GM12875 (cell line): Measurements from ENCODE around the gene CYP4F8.
"Not testable (repeated sequence)": the region's sequence is repeated elsewhere in the genome, so short reads cannot be mapped to it uniquely, and the experiment has no call there.

Source experiments
- H3K4me3 ChIP-seq: one replicate; pipeline ENCODE4 v1.5.1; 2011; ENCODE audit warnings: low read depth, low read length, control low read depth
- CTCF ChIP-seq: IDR thresholded peaks from 2 replicates; pipeline ENCODE4 v1.5.1; 2011; ENCODE audit warnings: low read depth, mild to moderate bottlenecking, control low read depth, inconsistent platforms, low read length, moderate library complexity, borderline replicate concordance; ENCODE audit not compliant: insufficient read depth

CYP4F8 gene

GRCh38 chr19:15673176-15673654 is 58.2 kb downstream of the CYP4F8 start:
- H3K4me3 ChIP-seq, result no peak overlapping the region
- no peak for TF ChIP-seq CTCF

- TF ChIP-seq CTCF, result no peak
- no peak overlapping the region for H3K4me3 ChIP-seq
Measured at GRCh38 chr19:15675560-15675959, 60.5 kb downstream of the CYP4F8 start.

- H3K4me3 ChIP-seq, result no peak overlapping the region
- TF ChIP-seq CTCF, result no peak
Measured at GRCh38 chr19:15679089-15679488, 64.1 kb downstream of the CYP4F8 start.

GRCh38 chr19:15679865-15680264 is 64.8 kb downstream of the CYP4F8 start:
- not testable (repeated sequence) for H3K4me3 ChIP-seq
